ENCODE results near the gene ZNF106.

The ZNF106 gene

GRCh38 chr15:42490671-42491538 is at the start of gene ZNF106:
TSS of gene ZNF106 (minus strand) at chr15:42491141. CDS start at chr15:42472289, 18,852 bp downstream.
- DNase-seq (ENCODE audit: low spot score), result peak; percentile 92
- TF ChIP-seq, protein P1, sequence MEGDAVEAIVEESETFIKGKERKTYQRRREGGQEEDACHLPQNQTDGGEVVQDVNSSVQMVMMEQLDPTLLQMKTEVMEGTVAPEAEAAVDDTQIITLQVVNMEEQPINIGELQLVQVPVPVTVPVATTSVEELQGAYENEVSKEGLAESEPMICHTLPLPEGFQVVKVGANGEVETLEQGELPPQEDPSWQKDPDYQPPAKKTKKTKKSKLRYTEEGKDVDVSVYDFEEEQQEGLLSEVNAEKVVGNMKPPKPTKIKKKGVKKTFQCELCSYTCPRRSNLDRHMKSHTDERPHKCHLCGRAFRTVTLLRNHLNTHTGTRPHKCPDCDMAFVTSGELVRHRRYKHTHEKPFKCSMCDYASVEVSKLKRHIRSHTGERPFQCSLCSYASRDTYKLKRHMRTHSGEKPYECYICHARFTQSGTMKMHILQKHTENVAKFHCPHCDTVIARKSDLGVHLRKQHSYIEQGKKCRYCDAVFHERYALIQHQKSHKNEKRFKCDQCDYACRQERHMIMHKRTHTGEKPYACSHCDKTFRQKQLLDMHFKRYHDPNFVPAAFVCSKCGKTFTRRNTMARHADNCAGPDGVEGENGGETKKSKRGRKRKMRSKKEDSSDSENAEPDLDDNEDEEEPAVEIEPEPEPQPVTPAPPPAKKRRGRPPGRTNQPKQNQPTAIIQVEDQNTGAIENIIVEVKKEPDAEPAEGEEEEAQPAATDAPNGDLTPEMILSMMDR (IDR thresholded peaks at IDR 0.05; ENCODE audit: extremely low read depth, insufficient read depth, missing control alignments), result peak; percentile 19
- in situ Hi-C loops (cut with MboI; ENCODE audit: low pct_unique_long_range_greater_than_20kb, low sequenced_read_pairs, unreplicated experiment), result no loop called here

DNA sequence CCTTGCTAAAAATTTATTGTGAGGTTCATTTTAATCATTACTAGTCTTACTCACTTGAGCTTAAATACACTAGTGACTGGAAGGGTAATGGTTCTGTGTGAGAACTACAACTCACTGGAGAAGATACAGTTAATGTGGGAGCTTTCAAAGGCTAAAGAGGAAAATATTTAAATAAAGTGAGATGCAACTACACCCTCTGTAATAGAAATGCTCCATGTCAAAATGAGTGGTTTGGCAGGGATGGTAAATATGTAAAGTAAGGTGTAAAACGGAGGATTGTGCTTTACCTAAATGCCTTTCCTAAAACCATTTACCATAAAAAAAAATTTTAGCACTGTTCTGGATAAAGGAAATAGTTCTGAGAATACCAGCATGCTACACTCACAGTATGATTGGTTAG is 42.3 kb upstream of the ZNF106 start:
- in situ Hi-C loops (cut with MboI; ENCODE audit: low pct_unique_long_range_greater_than_20kb, low sequenced_read_pairs, unreplicated experiment), result no loop called here
- TF ChIP-seq, protein P1 (IDR thresholded peaks at IDR 0.05; ENCODE audit: extremely low read depth, insufficient read depth, missing control alignments), result no peak
- no peak for DNase-seq (ENCODE audit: low spot score)

- in situ Hi-C loops (cut with MboI; ENCODE audit: low pct_unique_long_range_greater_than_20kb, low sequenced_read_pairs, unreplicated experiment), result no loop called here
- no peak for DNase-seq (ENCODE audit: low spot score)
- TF ChIP-seq, protein P1 (IDR thresholded peaks at IDR 0.05; ENCODE audit: extremely low read depth, insufficient read depth, missing control alignments), result no peak
Observed at GRCh38 chr15:42528970-42529369, 38.0 kb upstream of the ZNF106 start.

DNA sequence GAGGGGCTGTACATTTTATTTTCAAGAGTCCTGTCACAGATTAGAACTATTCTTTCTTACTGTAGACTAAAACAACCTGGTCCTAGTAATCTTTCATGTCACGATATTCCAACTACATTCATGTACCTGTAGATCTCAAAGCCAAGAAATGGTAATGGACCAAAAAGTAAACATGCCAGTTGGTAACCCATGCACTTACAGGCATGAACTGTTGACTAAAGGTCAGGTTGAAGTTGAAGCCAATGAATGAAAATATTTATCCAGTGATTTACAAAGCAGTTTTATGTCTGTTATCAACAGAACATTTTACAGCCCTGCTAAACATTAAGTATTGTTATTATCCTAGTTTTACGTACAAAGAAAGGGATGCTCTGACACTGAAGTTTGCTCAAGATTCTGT is 32.4 kb upstream of the ZNF106 start:
- TF ChIP-seq, protein P1 (IDR thresholded peaks at IDR 0.05; ENCODE audit: extremely low read depth, insufficient read depth, missing control alignments), result no peak
- in situ Hi-C loops (cut with MboI; ENCODE audit: low pct_unique_long_range_greater_than_20kb, low sequenced_read_pairs, unreplicated experiment), result no loop called here
- DNase-seq (ENCODE audit: low spot score), result no peak

DNA sequence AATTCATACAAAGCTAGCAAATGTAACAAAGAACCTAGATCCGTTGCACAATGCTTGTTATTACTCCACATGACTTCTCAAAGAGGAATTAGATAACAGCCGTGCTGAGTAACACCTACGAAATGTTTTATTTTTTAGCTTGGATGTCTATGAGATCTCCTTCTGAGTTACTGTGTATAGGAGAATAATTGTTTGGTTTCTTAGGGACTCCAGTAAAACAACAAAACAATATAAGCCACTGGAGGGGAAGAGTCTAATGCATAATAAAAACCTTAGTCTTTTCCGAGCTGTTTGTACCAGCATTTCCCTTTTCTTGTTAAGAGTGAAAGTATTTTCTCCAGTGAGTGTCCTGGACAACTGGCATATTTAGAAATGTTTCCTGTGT is 20.1 kb upstream of the ZNF106 start:
- in situ Hi-C loops (cut with MboI; ENCODE audit: low pct_unique_long_range_greater_than_20kb, low sequenced_read_pairs, unreplicated experiment), result no loop called here
- TF ChIP-seq, protein P1 (IDR thresholded peaks at IDR 0.05; ENCODE audit: extremely low read depth, insufficient read depth, missing control alignments), result no peak
- DNase-seq (ENCODE audit: low spot score), result no peak

DNA sequence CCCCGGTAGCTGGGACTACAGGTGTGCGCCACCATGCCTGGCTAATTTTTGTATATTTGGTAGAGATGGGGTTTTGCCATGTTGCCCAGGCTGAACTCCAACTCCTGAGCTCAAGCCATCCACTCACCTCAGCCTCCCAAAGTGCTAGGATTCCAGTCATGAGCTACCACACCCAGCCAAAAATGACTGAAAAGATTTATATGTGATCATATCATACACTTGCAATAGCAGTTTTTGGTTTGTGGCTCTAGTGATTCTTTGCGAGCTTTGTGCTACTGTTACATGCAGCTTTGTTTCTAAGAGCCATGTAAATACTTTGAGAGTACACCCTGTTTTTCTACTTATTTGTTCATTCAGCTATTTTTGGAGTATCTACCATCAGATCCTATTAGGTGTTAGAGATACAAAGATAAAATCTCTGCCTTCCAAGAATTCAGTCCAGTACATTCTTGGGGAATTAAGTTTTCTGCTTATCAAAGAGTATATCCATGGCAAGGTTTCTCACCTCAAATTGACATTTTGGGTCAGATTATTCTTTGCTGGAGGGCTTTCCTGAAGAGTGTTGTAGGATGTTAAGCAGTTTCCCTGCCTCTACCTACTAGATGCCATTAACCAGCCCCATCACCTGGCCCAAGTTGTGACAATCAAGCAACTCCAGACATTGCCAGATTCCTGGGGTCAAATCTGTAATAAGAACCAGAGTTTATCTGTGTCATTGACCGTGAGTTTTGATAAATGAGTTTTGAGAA is 19.5 kb upstream of the ZNF106 start:
- no peak for DNase-seq (ENCODE audit: low spot score)

More for the DNA sequence above, 19.5 kb upstream of the ZNF106 start:
- TF ChIP-seq, protein P1 (IDR thresholded peaks at IDR 0.05; ENCODE audit: extremely low read depth, insufficient read depth, missing control alignments), result no peak
- in situ Hi-C loops (cut with MboI; ENCODE audit: low pct_unique_long_range_greater_than_20kb, low sequenced_read_pairs, unreplicated experiment), result no loop called here

All from GM13977 (cell line).